Measurements from ENCODE around the gene FAM111B.
A peak's percentile ranks its signal among the peaks of the same experiment; 100 is the strongest.

Gene FAM111B

GRCh38 chr11:59152312-59152951 lies 45.4 kb downstream of the FAM111B start:
- no peak for DNase-seq (ENCODE audit: low read depth in 2 of 3, low spot score in 1 of 3)

GRCh38 chr11:59154610-59155009 lies 47.6 kb downstream of the FAM111B start:
- no peak for DNase-seq (ENCODE audit: low read depth in 2 of 3, low spot score in 1 of 3)

- no peak for DNase-seq (ENCODE audit: low read depth in 2 of 3, low spot score in 1 of 3)
Measured at GRCh38 chr11:59157433-59157832, 50.4 kb downstream of the FAM111B start.

GRCh38 chr11:59158206-59159068 lies 51.4 kb downstream of the FAM111B start:
- peak in 1 of 3 donors; percentile 54 for DNase-seq (ENCODE audit: low read depth in 2 of 3, low spot score in 1 of 3)

GRCh38 chr11:59164028-59164427 lies 57.0 kb downstream of the FAM111B start:
- no peak for DNase-seq (ENCODE audit: low read depth in 2 of 3, low spot score in 1 of 3)

- peak; percentile 80 to 90 (median 89) for DNase-seq (ENCODE audit: low read depth in 2 of 3, low spot score in 1 of 3)
Measured at GRCh38 chr11:59171508-59172322, 64.7 kb downstream of the FAM111B start, which contains the start of gene DTX4. Gene DTX4, plus strand, starts transcription at chr11:59172132. Its CDS starts 464 bp downstream, at chr11:59172596.

GRCh38 chr11:59172345-59173079 lies 65.5 kb downstream of the FAM111B start:
- DNase-seq (ENCODE audit: low read depth in 2 of 3, low spot score in 1 of 3): no peak

GRCh38 chr11:59173080-59173963 lies 66.3 kb downstream of the FAM111B start:
- DNase-seq (ENCODE audit: low read depth in 2 of 3, low spot score in 1 of 3): no peak

- no peak for DNase-seq (ENCODE audit: low read depth in 2 of 3, low spot score in 1 of 3)
Measured at GRCh38 chr11:59173964-59174663, 67.1 kb downstream of the FAM111B start.

GRCh38 chr11:59174664-59175033 lies 67.6 kb downstream of the FAM111B start:
- no peak for DNase-seq (ENCODE audit: low read depth in 2 of 3, low spot score in 1 of 3)

GRCh38 chr11:59175091-59175501 lies 68.1 kb downstream of the FAM111B start:
- DNase-seq (ENCODE audit: low read depth in 2 of 3, low spot score in 1 of 3): no peak

- DNase-seq (ENCODE audit: low read depth in 2 of 3, low spot score in 1 of 3): no peak
Measured at GRCh38 chr11:59176330-59176729, 69.3 kb downstream of the FAM111B start.

Measured in stimulated activated CD4-positive, alpha-beta T cell treated with anti-CD3 and anti-CD28 coated beads, Interleukin-12 subunit alpha, Interleukin-12 subunit beta, amount 100 ng/mL, for 48 hours (primary cell).